RWPE1 (cell line): ENCODE results near the gene ZNF587B.
"Not testable (repeated sequence)": the region's sequence is repeated elsewhere in the genome, so short reads cannot be mapped to it uniquely, and the experiment has no call there.

Experiments
- CTCF ChIA-PET: fragments of 350-600 bp; sonication (Branson Sonifier 250); formaldehyde crosslinking; extraction: SDS; loops from one replicate; lab custom pipeline; 2021; lab: Yijun Ruan, JAX
- POLR2A ChIA-PET: fragments of 400-600 bp; formaldehyde crosslinking; extraction: SDS; loops from one replicate; lab custom pipeline; 2020; ENCODE audit warnings: antibody characterized with exemption; ENCODE audit not compliant: low non-redundant PET; lab: Yijun Ruan, JAX
- DNase-seq: peaks from one replicate; pipeline ENCODE4 v3.0.0; 2012; ENCODE audit warnings: low spot score
- H3K27ac ChIP-seq: fragments of 450-650 bp; 2 replicates; pipeline ENCODE4 v1.5.1; 2017
- TF ChIP-seq, protein P1 (sequence below): fragments of 450-650 bp; conservative IDR thresholded peaks from 2 replicates; pipeline ENCODE4 v1.5.1; 2017; ENCODE audit warnings: low read depth, mild to moderate bottlenecking

ZNF587B gene

DNA sequence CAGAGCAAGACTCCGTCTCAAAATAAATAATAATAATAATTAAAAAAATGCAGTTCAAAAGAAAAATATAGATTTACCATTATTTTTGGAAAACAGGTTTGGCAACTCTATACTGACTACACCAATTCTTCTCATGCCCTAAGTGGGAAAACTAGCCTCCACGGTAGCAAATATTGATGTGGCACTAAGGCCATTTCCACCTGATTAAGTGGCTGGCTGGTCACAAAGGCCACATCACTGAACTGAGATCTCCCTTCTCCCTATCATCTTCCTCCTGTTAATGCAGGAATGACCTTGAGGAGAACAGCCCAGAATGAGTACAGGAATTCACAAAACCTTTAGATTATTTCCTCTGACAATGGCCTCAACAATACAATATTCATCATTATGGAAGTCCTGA, 40.1 kb downstream of the ZNF587B start:
- ChIA-PET POLR2A (no interaction called here), CTCF (interaction anchor here (0.6 kb wide), 1 partner anchor 13 kb away, joined by 5 read pairs; no protein-coding TSS in a partner anchor)
- TF ChIP-seq, protein P1, sequence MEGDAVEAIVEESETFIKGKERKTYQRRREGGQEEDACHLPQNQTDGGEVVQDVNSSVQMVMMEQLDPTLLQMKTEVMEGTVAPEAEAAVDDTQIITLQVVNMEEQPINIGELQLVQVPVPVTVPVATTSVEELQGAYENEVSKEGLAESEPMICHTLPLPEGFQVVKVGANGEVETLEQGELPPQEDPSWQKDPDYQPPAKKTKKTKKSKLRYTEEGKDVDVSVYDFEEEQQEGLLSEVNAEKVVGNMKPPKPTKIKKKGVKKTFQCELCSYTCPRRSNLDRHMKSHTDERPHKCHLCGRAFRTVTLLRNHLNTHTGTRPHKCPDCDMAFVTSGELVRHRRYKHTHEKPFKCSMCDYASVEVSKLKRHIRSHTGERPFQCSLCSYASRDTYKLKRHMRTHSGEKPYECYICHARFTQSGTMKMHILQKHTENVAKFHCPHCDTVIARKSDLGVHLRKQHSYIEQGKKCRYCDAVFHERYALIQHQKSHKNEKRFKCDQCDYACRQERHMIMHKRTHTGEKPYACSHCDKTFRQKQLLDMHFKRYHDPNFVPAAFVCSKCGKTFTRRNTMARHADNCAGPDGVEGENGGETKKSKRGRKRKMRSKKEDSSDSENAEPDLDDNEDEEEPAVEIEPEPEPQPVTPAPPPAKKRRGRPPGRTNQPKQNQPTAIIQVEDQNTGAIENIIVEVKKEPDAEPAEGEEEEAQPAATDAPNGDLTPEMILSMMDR, result no peak
- DNase-seq, result no peak
- H3K27ac ChIP-seq, result no peak overlapping the region

DNA sequence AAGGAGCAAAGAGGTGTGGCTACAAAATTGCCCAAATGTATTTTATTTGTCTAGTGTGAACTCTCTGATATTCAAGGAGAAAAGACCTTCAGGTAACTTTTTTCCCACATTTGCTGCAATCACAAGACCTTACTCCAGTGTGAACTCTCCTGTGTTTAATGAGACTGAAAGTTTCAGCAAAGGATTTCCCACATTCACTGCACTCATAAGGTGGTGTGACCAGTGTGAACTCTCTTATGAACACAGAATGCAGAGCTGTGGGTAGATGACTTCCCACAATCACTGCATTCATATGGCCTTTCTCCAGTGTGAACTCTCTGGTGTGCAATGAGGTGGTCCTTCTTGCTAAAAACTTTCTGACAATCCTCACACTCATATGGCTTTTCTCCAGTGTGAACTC, 42.4 kb downstream of the ZNF587B start:
- POLR2A ChIA-PET, result no interaction called here
- no peak overlapping the region for H3K27ac ChIP-seq
- CTCF ChIA-PET, result interaction anchor here (0.6 kb wide), 1 partner anchor 402 kb away, joined by 7 read pairs; no protein-coding TSS in a partner anchor
- TF ChIP-seq, protein P1, result no peak
- no peak for DNase-seq

- CTCF ChIA-PET, H3K27ac ChIP-seq, DNase-seq, POLR2A ChIA-PET: not testable (repeated sequence)
Observed at GRCh38 chr19:57873883-57874799, 44.0 kb downstream of the ZNF587B start.

DNA sequence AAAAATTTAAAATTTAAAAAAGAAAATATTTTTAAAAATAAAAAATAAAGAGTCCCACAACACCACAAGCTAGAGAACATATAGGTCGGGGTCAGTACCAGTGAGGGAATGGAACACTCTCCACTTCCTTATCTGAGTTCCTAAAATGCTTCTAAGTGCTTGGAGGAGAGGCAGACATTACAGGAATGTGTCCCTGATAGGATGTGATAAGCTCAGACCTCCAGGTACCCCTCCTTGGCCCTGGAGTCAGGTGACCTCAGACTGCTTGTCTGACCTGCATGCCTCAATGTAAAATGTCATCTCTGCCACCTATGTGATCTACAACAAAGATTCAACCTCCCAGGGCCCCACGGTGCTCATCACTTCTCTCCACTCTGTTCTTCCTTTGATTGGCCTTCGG, 55.9 kb downstream of the ZNF587B start:
- CTCF ChIA-PET, result no interaction called here
- TF ChIP-seq, protein P1, result no peak

DNA sequence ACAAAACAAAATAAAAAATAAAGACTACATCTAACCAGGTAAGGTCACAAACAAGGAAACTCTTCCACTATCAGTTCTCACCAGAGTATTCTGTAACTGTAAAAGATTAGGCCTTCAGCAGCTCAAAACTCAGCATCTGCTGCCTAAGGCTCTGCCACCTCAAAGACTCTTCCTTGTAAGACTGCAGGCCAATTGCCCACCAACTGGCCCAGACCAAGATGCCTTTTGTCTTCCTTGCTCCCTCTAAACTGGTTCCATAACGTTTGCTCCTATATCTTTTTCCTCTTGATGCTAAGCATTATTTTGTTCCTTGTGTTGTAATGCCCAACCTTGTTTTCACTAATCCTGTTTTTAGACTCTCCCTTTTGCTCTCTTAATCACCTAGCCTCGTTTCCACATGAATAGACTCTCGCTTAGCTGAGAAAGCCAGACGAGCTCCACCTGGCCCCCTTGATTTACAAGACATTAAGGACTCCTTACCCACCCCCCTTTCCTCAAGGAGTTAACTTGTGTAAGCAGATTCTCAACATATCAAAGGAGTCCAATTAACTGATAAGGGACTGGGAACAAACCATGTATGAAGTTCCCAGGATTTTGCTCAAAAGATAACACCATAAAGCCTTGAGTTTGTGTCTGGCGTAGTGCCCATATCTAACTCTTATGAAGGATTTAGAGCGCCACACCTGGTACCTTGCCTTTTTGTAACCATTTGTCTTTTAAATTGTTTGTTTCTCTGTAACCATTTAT, 57.3 kb downstream of the ZNF587B start:
- CTCF ChIA-PET, result interaction anchor here (0.6 to 1.0 kb wide), 3 partner anchors 9 to 299 kb away, joined by 3 read pairs; no protein-coding TSS in a partner anchor
- TF ChIP-seq, protein P1, result no peak
- no peak overlapping the region for H3K27ac ChIP-seq
- DNase-seq, result no peak
- POLR2A ChIA-PET, result no interaction called here

More for the DNA sequence above, 55.9 kb downstream of the ZNF587B start:
- H3K27ac ChIP-seq, result no peak overlapping the region
- POLR2A ChIA-PET, result no interaction called here
- DNase-seq, result no peak

DNA sequence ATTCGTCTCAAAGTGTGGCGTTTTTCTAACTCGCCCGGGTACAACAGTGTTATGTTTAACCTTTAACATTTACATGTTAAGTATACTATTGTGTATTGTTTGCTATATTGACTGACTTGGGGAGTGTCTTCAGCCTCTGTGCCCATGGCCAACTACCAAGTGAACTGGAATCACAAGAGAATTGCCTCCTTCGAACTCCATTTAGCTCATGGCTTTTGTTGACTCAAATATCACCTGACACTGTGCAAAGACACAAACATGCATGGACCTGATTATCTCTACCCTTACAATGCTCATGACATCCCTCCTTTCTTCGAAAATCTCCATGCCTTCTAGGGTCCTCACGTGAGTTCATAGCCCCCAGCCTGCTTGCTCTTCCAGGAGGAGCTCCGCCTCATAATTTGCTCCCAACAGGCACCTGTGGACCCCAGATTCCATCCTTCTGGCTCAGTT, 58.0 kb downstream of the ZNF587B start:
- CTCF ChIA-PET, result interaction anchor here (0.6 to 1.0 kb wide), 4 partner anchors 8 to 298 kb away, joined by 3 read pairs; no protein-coding TSS in a partner anchor
- TF ChIP-seq, protein P1, result no peak
- DNase-seq, result peak; percentile 13
- no peak overlapping the region for H3K27ac ChIP-seq
- POLR2A ChIA-PET, result no interaction called here
